Measurements from ENCODE around the gene ZDHHC13. TPM values are rescaled to one million over a fixed set of nuclear protein-coding genes. Genes with fewer than 3 reads are reported as not detected.
A peak's percentile ranks its signal among the peaks of the same experiment; 100 is the strongest.
"Not testable (repeated sequence)": the region's sequence is repeated elsewhere in the genome, so short reads cannot be mapped to it uniquely, and the experiment has no call there.

Gene ZDHHC13
- total and polyA plus RNA-seq, 2 of the 4 experiments (the other 2 are of a cell fraction) = 7.2 to 15.1 TPM

- ChIA-PET CTCF (no interaction called here), POLR2A (ENCODE audit: unreplicated experiment) (no interaction called here)
- no peak overlapping the region for H3K4ac ChIP-seq (ENCODE audit: low read depth, low read length)
- H4K5ac ChIP-seq (ENCODE audit: low read depth, low read length) = no peak overlapping the region
- H3K9me1 ChIP-seq (ENCODE audit: insufficient read depth, low read length) = 0 out of 2 replicates have a peak, but pooled peaks cover 2% of the 10 kb centered on the region
- H2AK5ac ChIP-seq (ENCODE audit: low read depth, low read length) = no peak overlapping the region
- no TSS peak for BruUV-seq (replicated peaks)
- TF ChIP-seq MXI1 (IDR thresholded peaks at IDR 0.05; ENCODE audit: borderline replicate concordance, low read depth, low read length) (no peak), MAFK (IDR thresholded peaks at IDR 0.05; ENCODE audit: low read depth, low read length) (peak; percentile 91), RAD21 (IDR thresholded peaks at IDR 0.05; ENCODE audit: low read length) (no peak), USF2 (IDR thresholded peaks at IDR 0.05; ENCODE audit: low read depth, low read length) (no peak)
- H3K9ac ChIP-seq (ENCODE audit: low read depth, low read length) = no peak overlapping the region
- H3K4me3 ChIP-seq (ENCODE audit: insufficient read depth, low read depth, low read length) = no peak overlapping the region
- no peaks in the 10 kb centered on the region for H3K9me3 ChIP-seq (ENCODE audit: control insufficient read depth, insufficient read depth, low read length)
- no peak overlapping the region for H2BK120ac ChIP-seq (ENCODE audit: low read depth, low read length)
- H2BK20ac ChIP-seq (ENCODE audit: low read depth, low read length) = no peak overlapping the region
- no peaks in the 10 kb centered on the region for H3K27me3 ChIP-seq (ENCODE audit: control insufficient read depth, insufficient read depth, low read length)
- peaks cover 11 to 24% of the 10 kb centered on the region in 2 experiments; a peak in 3 of 4 replicates for H3K79me1 ChIP-seq (ENCODE audit: low read depth in 1 of 2, low read length in 2 of 2)
- no peak overlapping the region for H2AK9ac ChIP-seq (replicated peaks; ENCODE audit: low read depth, low read length, poor library complexity)
- H3K14ac ChIP-seq (replicated peaks; ENCODE audit: low read depth, low read length) = no peak overlapping the region
- H3K18ac ChIP-seq (ENCODE audit: low read depth, low read length) = no peak overlapping the region
- no peak overlapping the region for H4K8ac ChIP-seq (ENCODE audit: low read depth in 2 of 2, low read length in 2 of 2)
- no peak overlapping the region for H4K91ac ChIP-seq (ENCODE audit: insufficient read depth, low read depth, low read length)
- H3K4me1 ChIP-seq (ENCODE audit: control insufficient read depth, insufficient read depth, low read length) = no peaks in the 10 kb centered on the region
- WGBS, 2 experiments (ENCODE audit: extremely low coverage in 2 of 2, insufficient read length in 1 of 2) = 80% methylated on average over 1 of the region's 7 CpGs; no CpG with 5 or more reads in 1 of the 2 experiments
- no peak overlapping the region for H3K27ac ChIP-seq (ENCODE audit: insufficient read depth, low read length)
- H3K56ac ChIP-seq (ENCODE audit: extremely low read depth, insufficient read depth, low read length) = no peak overlapping the region
- in situ Hi-C loops (cut with MboI; ENCODE audit: low sequenced_read_pairs) (no loop called here), intact Hi-C loops (cut with micrococcal nuclease) (no loop called here), dilution Hi-C loops (cut with HindIII; ENCODE audit: low sequenced_read_pairs, unreplicated experiment) (no loop called here)
- H3K23ac ChIP-seq (ENCODE audit: low read depth, low read length) = no peak overlapping the region
- DNase-seq (no peak), ATAC-seq (ENCODE audit: low read depth) (no peak)
- no peak overlapping the region for H2BK5ac ChIP-seq (ENCODE audit: low read depth, low read length, poor library complexity, severe bottlenecking)
- H3K4me2 ChIP-seq (ENCODE audit: low read depth, low read length) = no peak overlapping the region
- H4K20me1 ChIP-seq (ENCODE audit: insufficient read depth, low read length) = no peaks in the 10 kb centered on the region
- H2BK15ac ChIP-seq (ENCODE audit: low read depth, low read length) = no peak overlapping the region
- no peak overlapping the region for H2AFZ ChIP-seq (replicated peaks; ENCODE audit: low read length, poor library complexity)
- H3K36me3 ChIP-seq (ENCODE audit: control insufficient read depth, insufficient read depth, low read length) = peaks cover 2% of the 10 kb centered on the region
These were observed 6.1 kb downstream of the ZDHHC13 start for GRCh38 chr11:19122960-19123615.

DNA sequence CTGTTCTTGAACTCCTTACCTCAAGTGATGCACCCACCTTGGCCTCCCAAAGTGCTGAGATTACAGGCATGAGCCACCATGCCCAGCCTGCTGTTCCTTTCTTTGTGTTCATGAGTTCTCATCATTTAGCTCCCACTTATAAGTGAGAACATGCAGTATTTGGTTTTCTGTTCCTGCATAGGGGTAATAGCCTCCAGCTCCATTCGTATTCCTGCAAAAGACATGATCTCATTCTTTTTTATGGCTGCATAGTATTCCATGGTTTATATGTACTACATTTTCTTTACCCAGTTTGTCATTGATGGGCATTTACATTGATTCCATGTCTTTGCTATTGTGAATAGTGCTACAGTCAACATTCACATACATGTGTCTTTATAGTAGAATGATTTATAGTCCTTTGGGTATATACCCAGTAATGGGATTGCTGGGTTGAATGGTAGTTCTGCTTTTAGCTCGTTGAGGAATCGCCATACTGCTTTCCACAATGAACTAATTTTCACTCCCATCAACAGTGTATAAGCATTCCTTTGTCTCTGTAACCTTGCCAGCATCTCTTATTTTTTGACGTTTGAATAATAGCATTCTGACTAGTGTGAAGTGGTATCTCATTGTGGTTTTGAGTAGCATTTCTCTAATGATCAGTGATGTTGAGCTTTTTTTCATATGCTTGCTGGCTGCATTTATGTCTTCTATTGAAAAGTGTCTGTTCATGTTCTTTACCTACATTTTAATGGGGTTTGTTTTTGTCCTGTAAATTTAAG, 9.8 kb downstream of the ZDHHC13 start:
- H2BK20ac ChIP-seq (ENCODE audit: low read depth, low read length); H2BK15ac ChIP-seq (ENCODE audit: low read depth, low read length); H3K79me1 ChIP-seq (ENCODE audit: low read depth in 1 of 2, low read length in 2 of 2); BruUV-seq (replicated peaks); H3K56ac ChIP-seq (ENCODE audit: extremely low read depth, insufficient read depth, low read length); DNase-seq; H3K4me3 ChIP-seq (ENCODE audit: insufficient read depth, low read depth, low read length); intact Hi-C loops (cut with micrococcal nuclease); H2BK5ac ChIP-seq (ENCODE audit: low read depth, low read length, poor library complexity, severe bottlenecking); H3K4ac ChIP-seq (ENCODE audit: low read depth, low read length); H3K27ac ChIP-seq (ENCODE audit: insufficient read depth, low read length); in situ Hi-C loops (cut with MboI; ENCODE audit: low sequenced_read_pairs); H2AK5ac ChIP-seq (ENCODE audit: low read depth, low read length); ATAC-seq (ENCODE audit: low read depth); H3K4me1 ChIP-seq (ENCODE audit: control insufficient read depth, insufficient read depth, low read length); H3K4me2 ChIP-seq (ENCODE audit: low read depth, low read length); H2BK120ac ChIP-seq (ENCODE audit: low read depth, low read length); H3K9me3 ChIP-seq (ENCODE audit: control insufficient read depth, insufficient read depth, low read length); H3K14ac ChIP-seq (replicated peaks; ENCODE audit: low read depth, low read length); H3K23ac ChIP-seq (ENCODE audit: low read depth, low read length); H2AK9ac ChIP-seq (replicated peaks; ENCODE audit: low read depth, low read length, poor library complexity); CTCF ChIA-PET; H3K27me3 ChIP-seq (ENCODE audit: control insufficient read depth, insufficient read depth, low read length); H3K9me1 ChIP-seq (ENCODE audit: insufficient read depth, low read length); H4K91ac ChIP-seq (ENCODE audit: insufficient read depth, low read depth, low read length); H3K36me3 ChIP-seq (ENCODE audit: control insufficient read depth, insufficient read depth, low read length); H4K8ac ChIP-seq (ENCODE audit: low read depth in 2 of 2, low read length in 2 of 2); H2AFZ ChIP-seq (replicated peaks; ENCODE audit: low read length, poor library complexity); POLR2A ChIA-PET (ENCODE audit: unreplicated experiment); H3K9ac ChIP-seq (ENCODE audit: low read depth, low read length); H4K20me1 ChIP-seq (ENCODE audit: insufficient read depth, low read length); dilution Hi-C loops (cut with HindIII; ENCODE audit: low sequenced_read_pairs, unreplicated experiment); H3K18ac ChIP-seq (ENCODE audit: low read depth, low read length); H4K5ac ChIP-seq (ENCODE audit: low read depth, low read length): not testable (repeated sequence)
- no CpG with 5 or more reads among the region's 4 CpGs for WGBS, 2 experiments (ENCODE audit: extremely low coverage in 2 of 2, insufficient read length in 1 of 2)
